Measurements from ENCODE around the gene PRPF6.

DNA sequence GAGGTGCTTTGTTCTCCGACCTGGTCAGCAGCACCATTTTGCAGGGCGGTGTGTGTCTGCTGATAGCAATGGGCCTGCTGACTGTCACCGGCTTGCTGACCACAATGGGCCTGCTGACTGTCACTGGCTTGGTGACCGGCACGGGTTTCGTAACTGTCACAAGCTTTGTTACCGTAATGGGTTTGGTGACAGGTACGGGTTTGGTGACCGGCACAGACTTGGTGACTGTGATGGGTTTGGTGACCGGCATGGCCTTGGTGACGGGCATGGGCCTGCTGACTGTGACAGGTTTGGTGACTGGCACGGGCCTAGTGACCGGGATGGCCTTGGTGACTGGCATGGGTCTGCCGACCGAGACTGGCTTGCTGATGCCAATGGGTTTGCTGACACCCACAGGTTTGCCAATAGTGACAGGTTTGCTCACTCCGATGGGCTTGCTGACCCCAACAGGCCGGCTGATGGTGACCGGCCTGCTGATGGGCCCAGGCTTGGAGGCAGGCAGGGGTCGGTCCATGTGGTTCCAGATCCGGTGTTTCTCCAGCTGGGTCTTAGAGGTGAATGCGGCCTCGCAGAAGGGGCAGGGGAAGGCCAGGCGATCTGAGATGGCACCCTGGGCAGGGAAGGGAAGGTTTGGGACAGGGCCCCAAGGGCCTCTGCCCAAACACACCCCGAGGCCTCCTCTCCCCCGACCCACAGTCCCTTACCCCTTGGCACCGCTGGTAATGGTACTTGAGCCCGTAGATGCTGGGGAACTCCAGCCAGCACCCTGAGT is 14.6 kb upstream of the PRPF6 start:
- TF ChIP-seq POU6F1 (CRISPR knock-in tag; IDR thresholded peaks at IDR 0.05; ENCODE audit: borderline replicate concordance, low read depth) (no peak), ZNF70 (CRISPR knock-in tag; IDR thresholded peaks at IDR 0.05) (no peak), PATZ1 (CRISPR knock-in tag; IDR thresholded peaks at IDR 0.05; ENCODE audit: borderline replicate concordance) (no peak), OSR1 (CRISPR knock-in tag; IDR thresholded peaks at IDR 0.05) (no peak), ZFP3 (CRISPR knock-in tag; IDR thresholded peaks at IDR 0.05) (no peak), ESRRG (CRISPR knock-in tag; IDR thresholded peaks at IDR 0.05) (no peak)
- TF ChIP-seq, protein P1, sequence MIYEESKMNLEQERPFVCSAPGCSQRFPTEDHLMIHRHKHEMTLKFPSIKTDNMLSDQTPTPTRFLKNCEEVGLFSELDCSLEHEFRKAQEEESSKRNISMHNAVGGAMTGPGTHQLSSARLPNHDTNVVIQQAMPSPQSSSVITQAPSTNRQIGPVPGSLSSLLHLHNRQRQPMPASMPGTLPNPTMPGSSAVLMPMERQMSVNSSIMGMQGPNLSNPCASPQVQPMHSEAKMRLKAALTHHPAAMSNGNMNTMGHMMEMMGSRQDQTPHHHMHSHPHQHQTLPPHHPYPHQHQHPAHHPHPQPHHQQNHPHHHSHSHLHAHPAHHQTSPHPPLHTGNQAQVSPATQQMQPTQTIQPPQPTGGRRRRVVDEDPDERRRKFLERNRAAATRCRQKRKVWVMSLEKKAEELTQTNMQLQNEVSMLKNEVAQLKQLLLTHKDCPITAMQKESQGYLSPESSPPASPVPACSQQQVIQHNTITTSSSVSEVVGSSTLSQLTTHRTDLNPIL (CRISPR knock-in tag; IDR thresholded peaks at IDR 0.05; ENCODE audit: low read depth) = no peak
- TF ChIP-seq, protein P2, sequence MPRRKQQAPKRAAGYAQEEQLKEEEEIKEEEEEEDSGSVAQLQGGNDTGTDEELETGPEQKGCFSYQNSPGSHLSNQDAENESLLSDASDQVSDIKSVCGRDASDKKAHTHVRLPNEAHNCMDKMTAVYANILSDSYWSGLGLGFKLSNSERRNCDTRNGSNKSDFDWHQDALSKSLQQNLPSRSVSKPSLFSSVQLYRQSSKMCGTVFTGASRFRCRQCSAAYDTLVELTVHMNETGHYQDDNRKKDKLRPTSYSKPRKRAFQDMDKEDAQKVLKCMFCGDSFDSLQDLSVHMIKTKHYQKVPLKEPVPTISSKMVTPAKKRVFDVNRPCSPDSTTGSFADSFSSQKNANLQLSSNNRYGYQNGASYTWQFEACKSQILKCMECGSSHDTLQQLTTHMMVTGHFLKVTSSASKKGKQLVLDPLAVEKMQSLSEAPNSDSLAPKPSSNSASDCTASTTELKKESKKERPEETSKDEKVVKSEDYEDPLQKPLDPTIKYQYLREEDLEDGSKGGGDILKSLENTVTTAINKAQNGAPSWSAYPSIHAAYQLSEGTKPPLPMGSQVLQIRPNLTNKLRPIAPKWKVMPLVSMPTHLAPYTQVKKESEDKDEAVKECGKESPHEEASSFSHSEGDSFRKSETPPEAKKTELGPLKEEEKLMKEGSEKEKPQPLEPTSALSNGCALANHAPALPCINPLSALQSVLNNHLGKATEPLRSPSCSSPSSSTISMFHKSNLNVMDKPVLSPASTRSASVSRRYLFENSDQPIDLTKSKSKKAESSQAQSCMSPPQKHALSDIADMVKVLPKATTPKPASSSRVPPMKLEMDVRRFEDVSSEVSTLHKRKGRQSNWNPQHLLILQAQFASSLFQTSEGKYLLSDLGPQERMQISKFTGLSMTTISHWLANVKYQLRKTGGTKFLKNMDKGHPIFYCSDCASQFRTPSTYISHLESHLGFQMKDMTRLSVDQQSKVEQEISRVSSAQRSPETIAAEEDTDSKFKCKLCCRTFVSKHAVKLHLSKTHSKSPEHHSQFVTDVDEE (CRISPR knock-in tag; IDR thresholded peaks at IDR 0.05) = no peak

All from SK-N-SH treated with all-trans-retinoic acid at 6 μM for 48 hours (cell line).